CD14-positive monocyte (primary cell): Measurements from ENCODE around the gene SLX9. TPM values are rescaled to one million over a fixed set of nuclear protein-coding genes. Genes with fewer than 3 reads are reported as not detected.

Experiments used
- DNase-seq, 3 donors: peaks; one replicate each; pipeline ENCODE4 v3.0.0-alpha.2; 2011 to 2022
- H2AFZ ChIP-seq: 2 replicates; pipeline ENCODE4 v1.6.0; 2012; ENCODE audit warnings: mild to moderate bottlenecking, low read depth, low read length, inconsistent platforms; ENCODE audit not compliant: insufficient read depth, poor library complexity, severe bottlenecking
- H3K27ac ChIP-seq, 2 donors: 1 replicate in 1 of 2; 2 replicates in 1 of 2; pipeline ENCODE4 v1.5.1; 2012 to 2013; ENCODE audit warnings: low read length in 2 of 2, control low read depth in 1 of 2, inconsistent platforms in 1 of 2, low read depth in 1 of 2, mild to moderate bottlenecking in 1 of 2
- H3K27me3 ChIP-seq, 2 donors: one replicate each; pipeline versions ENCODE4 v1.6.0 to v1.6.1; 2011 to 2013; ENCODE audit warnings: low read length in 2 of 2; ENCODE audit not compliant: control insufficient read depth in 2 of 2, insufficient read depth in 2 of 2
- H3K36me3 ChIP-seq, 2 donors: replicated peaks in 1 of 2; 1 replicate in 1 of 2; 2 replicates in 1 of 2; pipeline versions ENCODE4 v1.5.1 to v1.6.1; 2012 to 2013; ENCODE audit warnings: low read length in 2 of 2, control low read depth in 1 of 2, inconsistent platforms in 1 of 2, mild to moderate bottlenecking in 1 of 2; ENCODE audit not compliant: insufficient read depth in 2 of 2, control insufficient read depth in 1 of 2
- H3K4me1 ChIP-seq, 2 donors: 1 replicate in 1 of 2; 2 replicates in 1 of 2; pipeline versions ENCODE4 v1.5.1 to v1.6.1; 2012 to 2013; ENCODE audit warnings: low read length in 2 of 2, control low read depth in 1 of 2, inconsistent platforms in 1 of 2, mild to moderate bottlenecking in 1 of 2, moderate library complexity in 1 of 2; ENCODE audit not compliant: insufficient read depth in 2 of 2, control insufficient read depth in 1 of 2
- H3K4me2 ChIP-seq: replicated peaks from 2 replicates; pipeline ENCODE3; 2012; ENCODE audit warnings: low read length, moderate library complexity, mild to moderate bottlenecking; ENCODE audit not compliant: poor library complexity, severe bottlenecking; ENCODE audit errors: extremely low read depth
- H3K4me3 ChIP-seq, 3 experiments: fragments of 200-600 bp in 1 of 3; sonication (generic) in 1 of 3; replicated peaks in 1 of 3; 1 replicate in 2 of 3; 2 replicates in 1 of 3; pipeline ENCODE4 v1.5.1; 2011 to 2013; ENCODE audit warnings: low read length in 3 of 3, mild to moderate bottlenecking in 3 of 3, control low read depth in 2 of 3, low read depth in 2 of 3, inconsistent platforms in 1 of 3, moderate library complexity in 1 of 3
- H3K79me2 ChIP-seq: 2 replicates; pipeline ENCODE4 v1.6.0; 2012; ENCODE audit warnings: mild to moderate bottlenecking, control low read depth, inconsistent platforms, low read length, moderate library complexity; ENCODE audit not compliant: insufficient read depth
- H3K9ac ChIP-seq: 2 replicates; pipeline ENCODE4 v1.6.0; 2017; ENCODE audit warnings: low read length, mild to moderate bottlenecking; ENCODE audit not compliant: insufficient read depth, poor library complexity, severe bottlenecking
- H3K9me3 ChIP-seq, 2 donors: replicated peaks in 1 of 2; 1 replicate in 1 of 2; 2 replicates in 1 of 2; pipeline versions ENCODE4 v1.5.1 to v1.6.1; 2012 to 2013; ENCODE audit warnings: low read length in 2 of 2, control low read depth in 1 of 2; ENCODE audit not compliant: control insufficient read depth in 1 of 2, insufficient read depth in 1 of 2
- H4K20me1 ChIP-seq: 2 replicates; pipeline ENCODE4 v1.6.0; 2012; ENCODE audit warnings: mild to moderate bottlenecking, low read length, control low read depth, moderate library complexity; ENCODE audit not compliant: insufficient read depth
- H3K27ac Mint-ChIP-seq, 7 donors: one replicate each; pipeline ENCODE4 v1.8.0; 2020; ENCODE audit warnings: mild to moderate bottlenecking in 7 of 7, mixed read lengths in 7 of 7, moderate library complexity in 6 of 7, inconsistent platforms in 2 of 7
- H3K27me3 Mint-ChIP-seq, 3 donors: one replicate each; pipeline ENCODE4 v1.8.0; 2021 to 2022; ENCODE audit warnings: low read depth in 3 of 3, mild to moderate bottlenecking in 3 of 3, mixed read lengths in 3 of 3, moderate library complexity in 3 of 3, inconsistent platforms in 1 of 3
- H3K36me3 Mint-ChIP-seq, 2 donors: one replicate each; pipeline ENCODE4 v1.8.0; 2020; ENCODE audit warnings: mixed read lengths in 2 of 2, inconsistent platforms in 1 of 2, mild to moderate bottlenecking in 1 of 2
- H3K4me1 Mint-ChIP-seq: one replicate; pipeline ENCODE4 v1.8.0; 2020; ENCODE audit warnings: mild to moderate bottlenecking, mixed read lengths
- H3K4me3 Mint-ChIP-seq, 2 donors: one replicate each; pipeline ENCODE4 v1.8.0; 2020; ENCODE audit warnings: mild to moderate bottlenecking in 2 of 2, mixed read lengths in 2 of 2, moderate library complexity in 1 of 2
- H3K9me3 Mint-ChIP-seq, 7 donors: one replicate each; pipeline ENCODE4 v1.8.0; 2020 to 2022; ENCODE audit warnings: mixed read lengths in 7 of 7, mild to moderate bottlenecking in 6 of 7, moderate library complexity in 6 of 7, inconsistent platforms in 2 of 7
- CTCF ChIP-seq: fragments of 200-600 bp; IDR thresholded peaks from one replicate; pipeline ENCODE4 v1.8.0; 2022; ENCODE audit warnings: antibody characterized with exemption, mild to moderate bottlenecking
- WGBS: methylation state at CpG from one replicate; pipeline ENCODE4 v1.1.5; 2013; ENCODE audit warnings: missing lambda C conversion rate; ENCODE audit not compliant: insufficient coverage; 5-methylcytosine and 5-hydroxymethylcytosine counted together
- intact Hi-C, 2 donors: fragments of 100-400 bp; cut with micrococcal nuclease; formaldehyde crosslinking; loops; one replicate each; pipeline versions ENCODE4 v1.15.0 to v1.15.1; 2023
- polyA plus RNA-seq, 3 donors: library from polyadenylated mRNA; depleted of rRNA in 1 of 3; unstranded in 2 of 3; stranded (reverse) in 1 of 3; fragments of 300-500 nt in 2 of 3; fragments of >200 nt in 1 of 3; fragmentation: Illumina TruSeq in 2 of 3; gene quantifications; 1 replicate in 2 of 3; 2 replicates in 1 of 3; pipeline ENCODE4 v1.2.3, GENCODE V29; 2012 to 2021

The SLX9 gene
- polyA plus RNA-seq, 3 donors, result 7.5 to 9.0 (median 9.0) TPM

- 72% methylated on average over 21 of the region's 26 CpGs for WGBS
- no peak for DNase-seq
- Mint-ChIP-seq H3K9me3 (no peaks in the 10 kb centered on the region), H3K4me1 (no peaks in the 10 kb centered on the region), H3K27ac (no peak overlapping the region), H3K36me3 (no peaks in the 10 kb centered on the region), H3K4me3 (no peak overlapping the region), H3K27me3 (peaks cover 2 to 3% (median 3%) of the 10 kb centered on the region in 3 donors)
- Histone ChIP-seq H3K9me3 (no peaks in the 10 kb centered on the region), H3K4me2 (no peak overlapping the region), H3K9ac (no peak overlapping the region), H2AFZ (no peak overlapping the region), H3K4me3 (no peak overlapping the region), H3K36me3 (no peaks in the 10 kb centered on the region), H3K79me2 (no peaks in the 10 kb centered on the region), H3K4me1 (no peaks in the 10 kb centered on the region), H3K27ac (no peak overlapping the region), H4K20me1 (no peaks in the 10 kb centered on the region), H3K27me3 (no peaks in the 10 kb centered on the region)
- no peak for TF ChIP-seq CTCF
- intact Hi-C loops, result no loop called here
These were observed 45.1 kb downstream of the SLX9 start for GRCh38 chr21:44984792-44985440.

GRCh38 chr21:44985441-44986401 is 45.9 kb downstream of the SLX9 start:
- no peak for TF ChIP-seq CTCF
- intact Hi-C loops, result no loop called here
- Mint-ChIP-seq H3K36me3 (no peaks in the 10 kb centered on the region), H3K27me3 (peaks cover 0 to 5% (median 3%) of the 10 kb centered on the region in 3 donors), H3K4me3 (no peak overlapping the region), H3K9me3 (no peaks in the 10 kb centered on the region), H3K4me1 (no peaks in the 10 kb centered on the region), H3K27ac (no peak overlapping the region)
- H2AFZ ChIP-seq, result no peak overlapping the region
- H3K9me3 ChIP-seq, result no peaks in the 10 kb centered on the region
- no peaks in the 10 kb centered on the region for H3K4me1 ChIP-seq
- no peaks in the 10 kb centered on the region for H3K79me2 ChIP-seq
- no peak overlapping the region for H3K4me3 ChIP-seq
- WGBS, result 94% methylated on average over 26 of the region's 26 CpGs
- no peak overlapping the region for H3K4me2 ChIP-seq
- H3K36me3 ChIP-seq, result no peaks in the 10 kb centered on the region
- DNase-seq, result no peak
- no peaks in the 10 kb centered on the region for H3K27me3 ChIP-seq
- no peak overlapping the region for H3K9ac ChIP-seq
- no peaks in the 10 kb centered on the region for H4K20me1 ChIP-seq
- H3K27ac ChIP-seq, result no peak overlapping the region
